Trophoblast cell (in vitro differentiated cells and primary cell): ENCODE measurements around the gene ARFGAP2.

Experiments
- DNase-seq, 2 donors: peaks; one replicate each; pipeline ENCODE4 v3.0.0-alpha.2; 2016
- H2AFZ ChIP-seq: 2 replicates; pipeline ENCODE4 v1.6.1; 2013; ENCODE audit warnings: low read length, moderate library complexity, mild to moderate bottlenecking; ENCODE audit not compliant: insufficient read depth, poor library complexity
- H2AK5ac ChIP-seq: 2 replicates; pipeline ENCODE4 v1.6.1; 2013; ENCODE audit warnings: mild to moderate bottlenecking, low read length
- H2BK120ac ChIP-seq: 2 replicates; pipeline ENCODE4 v1.6.1; 2013; ENCODE audit warnings: low read length, mild to moderate bottlenecking, moderate library complexity; ENCODE audit not compliant: insufficient read depth, poor library complexity
- H2BK12ac ChIP-seq: 2 replicates; pipeline ENCODE4 v1.6.1; 2013; ENCODE audit warnings: mild to moderate bottlenecking, low read length, moderate library complexity
- H2BK5ac ChIP-seq: 2 replicates; pipeline ENCODE4 v1.6.1; 2013; ENCODE audit warnings: low read length, low read depth, moderate library complexity, mild to moderate bottlenecking; ENCODE audit not compliant: poor library complexity
- H3K14ac ChIP-seq: 2 replicates; pipeline ENCODE4 v1.6.1; 2013; ENCODE audit warnings: mild to moderate bottlenecking, low read length
- H3K18ac ChIP-seq: 2 replicates; pipeline ENCODE4 v1.6.1; 2013; ENCODE audit warnings: mild to moderate bottlenecking, low read length
- H3K23ac ChIP-seq: 2 replicates; pipeline ENCODE4 v1.6.1; 2013; ENCODE audit warnings: low read length
- H3K27ac ChIP-seq: 2 replicates; pipeline ENCODE4 v1.5.1; 2013; ENCODE audit warnings: low read depth, mild to moderate bottlenecking, inconsistent platforms, low read length, moderate library complexity
- H3K27me3 ChIP-seq: 2 replicates; pipeline ENCODE4 v1.6.1; 2013; ENCODE audit warnings: inconsistent platforms, mild to moderate bottlenecking, low read length, moderate library complexity; ENCODE audit not compliant: insufficient read depth
- H3K36me3 ChIP-seq, 2 experiments: 1 replicate in 1 of 2; 2 replicates in 1 of 2; pipeline ENCODE4 v1.6.1; 2013; ENCODE audit warnings: low read length in 2 of 2, mild to moderate bottlenecking in 2 of 2, moderate library complexity in 1 of 2; ENCODE audit not compliant: insufficient read depth in 2 of 2, control insufficient read depth in 1 of 2
- H3K4ac ChIP-seq: 2 replicates; pipeline ENCODE4 v1.6.1; 2013; ENCODE audit warnings: low read depth, mild to moderate bottlenecking, low read length, moderate library complexity
- H3K4me1 ChIP-seq, 2 experiments: 1 replicate in 1 of 2; 2 replicates in 1 of 2; pipeline ENCODE4 v1.6.1; 2013; ENCODE audit warnings: low read length in 2 of 2, mild to moderate bottlenecking in 2 of 2, moderate library complexity in 1 of 2; ENCODE audit not compliant: insufficient read depth in 2 of 2, control insufficient read depth in 1 of 2
- H3K4me2 ChIP-seq: 2 replicates; pipeline ENCODE4 v1.6.1; 2013; ENCODE audit warnings: inconsistent platforms, mild to moderate bottlenecking, low read length, moderate library complexity
- H3K4me3 ChIP-seq: 2 replicates; pipeline ENCODE4 v1.5.1; 2013; ENCODE audit warnings: mild to moderate bottlenecking, low read depth, low read length, inconsistent platforms
- H3K79me1 ChIP-seq: one replicate; pipeline ENCODE4 v1.6.1; 2013; ENCODE audit warnings: low read length
- H3K79me2 ChIP-seq: 2 replicates; pipeline ENCODE4 v1.6.1; 2013; ENCODE audit warnings: low read length, mild to moderate bottlenecking; ENCODE audit not compliant: control insufficient read depth, insufficient read depth, poor library complexity
- H3K9ac ChIP-seq: 2 replicates; pipeline ENCODE4 v1.6.1; 2013; ENCODE audit warnings: mild to moderate bottlenecking, low read length
- H3K9me3 ChIP-seq: 2 replicates; pipeline ENCODE4 v1.6.1; 2013; ENCODE audit warnings: low read depth, mild to moderate bottlenecking, control low read depth, inconsistent platforms, low read length; ENCODE audit not compliant: insufficient read depth
- H4K12ac ChIP-seq: 2 replicates; pipeline ENCODE4 v1.6.1; 2013; ENCODE audit warnings: low read depth, mild to moderate bottlenecking, low read length, moderate library complexity
- H4K8ac ChIP-seq: 2 replicates; pipeline ENCODE4 v1.6.1; 2013; ENCODE audit warnings: low read depth, mild to moderate bottlenecking, low read length, moderate library complexity
- H4K91ac ChIP-seq: one replicate; pipeline ENCODE4 v1.6.1; 2013; ENCODE audit warnings: low read depth, mild to moderate bottlenecking, low read length, moderate library complexity
- whole genome bisulfite sequencing: extraction: QIAGEN DNeasy Blood & Tissue Kit; methylation state at CpG from one replicate; pipeline ENCODE4 v1.1.7; 2013; ENCODE audit warnings: missing lambda C conversion rate; ENCODE audit not compliant: insufficient read length, insufficient coverage; ENCODE audit errors: extremely low coverage; 5-methylcytosine and 5-hydroxymethylcytosine counted together

Gene ARFGAP2

GRCh38 chr11:47175746-47176327 is 842 bp downstream of the ARFGAP2 start:
- no CpG with 5 or more reads among the region's 14 CpGs for WGBS

GRCh38 chr11:47172740-47173336 is 3.8 kb downstream of the ARFGAP2 start:
- no CpG with 5 or more reads among the region's 6 CpGs for WGBS
- peaks cover 11% of the 10 kb centered on the region for H3K79me1 ChIP-seq
- no peak overlapping the region for H2BK5ac ChIP-seq
- no peak overlapping the region for H2BK12ac ChIP-seq
- DNase-seq: no peak
- no peak overlapping the region for H2BK120ac ChIP-seq
- H2AFZ ChIP-seq: no peak overlapping the region
- H3K79me2 ChIP-seq: peaks cover 19% of the 10 kb centered on the region
- no peak overlapping the region for H3K23ac ChIP-seq
- H3K18ac ChIP-seq: no peak overlapping the region
- H3K36me3 ChIP-seq: peaks cover 54 to 55% of the 10 kb centered on the region in 2 experiments
- no peak overlapping the region for H3K9ac ChIP-seq
- no peak overlapping the region for H2AK5ac ChIP-seq
- H4K12ac ChIP-seq: no peak overlapping the region
- H4K8ac ChIP-seq: no peak overlapping the region
- no peak overlapping the region for H3K14ac ChIP-seq
- no peak overlapping the region for H4K91ac ChIP-seq
- no peak overlapping the region for H3K27ac ChIP-seq
- peaks cover 6 to 8% of the 10 kb centered on the region in 2 experiments for H3K4me1 ChIP-seq
- no peak overlapping the region for H3K4me2 ChIP-seq
- no peaks in the 10 kb centered on the region for H3K27me3 ChIP-seq
- H3K4ac ChIP-seq: peak overlapping the region; percentile 88
- H3K9me3 ChIP-seq: peaks cover 4% of the 10 kb centered on the region
- H3K4me3 ChIP-seq: no peak overlapping the region

More at GRCh38 chr11:47175746-47176327, 842 bp downstream of the ARFGAP2 start:
- Histone ChIP-seq H4K12ac (peak overlapping the region; percentile 98), H2AK5ac (peak overlapping the region; percentile 97), H3K79me2 (peaks cover 19% of the 10 kb centered on the region), H3K4me3 (peak overlapping the region; percentile 90), H3K23ac (no peak overlapping the region), H3K4me1 (peaks cover 7 to 8% of the 10 kb centered on the region in 2 experiments), H2AFZ (peak overlapping the region; percentile 97), H3K4ac (peak overlapping the region; percentile 100), H4K8ac (peak overlapping the region; percentile 99), H3K14ac (peak overlapping the region; percentile 96), H2BK5ac (peak overlapping the region; percentile 98), H3K79me1 (peaks cover 11% of the 10 kb centered on the region), H2BK120ac (peak overlapping the region; percentile 86), H2BK12ac (peak overlapping the region; percentile 62), H3K9me3 (peaks cover 5% of the 10 kb centered on the region), H3K27ac (peak overlapping the region; percentile 84), H3K9ac (peak overlapping the region; percentile 98), H3K27me3 (no peaks in the 10 kb centered on the region), H3K18ac (peak overlapping the region; percentile 99), H3K4me2 (peak overlapping the region; percentile 68), H3K36me3 (peaks cover 64 to 66% of the 10 kb centered on the region in 2 experiments), H4K91ac (peak overlapping the region; percentile 97)
- DNase-seq: peak; percentile 71 to 83

- Histone ChIP-seq H3K18ac (no peak overlapping the region), H3K36me3 (peaks cover 58 to 63% of the 10 kb centered on the region in 2 experiments), H4K8ac (no peak overlapping the region), H3K9me3 (peaks cover 2% of the 10 kb centered on the region), H2BK120ac (no peak overlapping the region), H3K9ac (no peak overlapping the region), H3K4me2 (no peak overlapping the region), H4K12ac (no peak overlapping the region), H3K4ac (no peak overlapping the region), H2AFZ (no peak overlapping the region), H3K27ac (no peak overlapping the region), H2BK5ac (no peak overlapping the region), H2BK12ac (no peak overlapping the region), H4K91ac (no peak overlapping the region), H3K4me1 (peaks cover 4 to 5% of the 10 kb centered on the region in 2 experiments), H3K23ac (no peak overlapping the region), H3K79me2 (peaks cover 19% of the 10 kb centered on the region), H3K4me3 (no peak overlapping the region), H3K14ac (no peak overlapping the region), H3K27me3 (no peaks in the 10 kb centered on the region), H3K79me1 (peaks cover 7% of the 10 kb centered on the region), H2AK5ac (no peak overlapping the region)
- no peak for DNase-seq
- no CpG with 5 or more reads among the region's 8 CpGs for WGBS
Measured at GRCh38 chr11:47171856-47172255, 4.8 kb downstream of the ARFGAP2 start.

- H3K23ac ChIP-seq: no peak overlapping the region
- H3K4ac ChIP-seq: no peak overlapping the region
- H3K27me3 ChIP-seq: no peaks in the 10 kb centered on the region
- no peak overlapping the region for H3K4me2 ChIP-seq
- no peak overlapping the region for H4K91ac ChIP-seq
- DNase-seq: no peak
- no peak overlapping the region for H2AK5ac ChIP-seq
- H3K79me2 ChIP-seq: peaks cover 15% of the 10 kb centered on the region
- H3K9ac ChIP-seq: no peak overlapping the region
- H2AFZ ChIP-seq: no peak overlapping the region
- H3K9me3 ChIP-seq: peaks cover 2% of the 10 kb centered on the region
- H3K4me3 ChIP-seq: no peak overlapping the region
- H3K27ac ChIP-seq: no peak overlapping the region
- H4K8ac ChIP-seq: no peak overlapping the region
- H4K12ac ChIP-seq: no peak overlapping the region
- peaks cover 3% of the 10 kb centered on the region for H3K79me1 ChIP-seq
- peaks cover 4 to 5% of the 10 kb centered on the region in 2 experiments for H3K4me1 ChIP-seq
- H3K36me3 ChIP-seq: peaks cover 65 to 69% of the 10 kb centered on the region in 2 experiments
- no CpG with 5 or more reads among the region's 16 CpGs for WGBS
- H2BK12ac ChIP-seq: no peak overlapping the region
- H3K18ac ChIP-seq: no peak overlapping the region
- H2BK5ac ChIP-seq: no peak overlapping the region
- no peak overlapping the region for H2BK120ac ChIP-seq
- no peak overlapping the region for H3K14ac ChIP-seq
Measured at GRCh38 chr11:47171061-47171838, 5.4 kb downstream of the ARFGAP2 start.
